Vagina (tissue), 2 donors: ENCODE results near the gene KLHL29. TPM values are rescaled to one million over a fixed set of nuclear protein-coding genes. Genes with fewer than 3 reads are reported as not detected.

Experiments used
- DNase-seq, 2 donors: peaks; one replicate each; pipeline ENCODE4 v3.0.0-alpha.2; 2017; ENCODE audit errors: extremely low spot score in 2 of 2
- H3K27ac ChIP-seq: fragments of 200-600 bp; sonication (generic); one replicate; pipeline ENCODE4 v1.5.1; 2019
- H3K27me3 ChIP-seq: fragments of 200-600 bp; sonication (generic); one replicate; pipeline ENCODE4 v1.5.1; 2019
- H3K36me3 ChIP-seq, 2 donors: fragments of 200-600 bp; sonication (generic); one replicate each; pipeline ENCODE4 v1.5.1; 2017 to 2019
- H3K4me1 ChIP-seq: fragments of 200-600 bp; sonication (generic); one replicate; pipeline ENCODE4 v1.5.1; 2019
- H3K4me3 ChIP-seq, 2 donors: fragments of 200-600 bp; sonication (generic); 1 replicate in 1 of 2; 2 replicates in 1 of 2; pipeline ENCODE4 v1.5.1; 2016 to 2019
- H3K9me3 ChIP-seq: fragments of 200-600 bp; sonication (generic); one replicate; pipeline ENCODE4 v1.5.1; 2019
- CTCF ChIP-seq, 3 experiments: fragments of 450-650 bp in 2 of 3; fragments of 200-600 bp in 1 of 3; sonication (generic) in 1 of 3; IDR thresholded peaks; one replicate each; pipeline ENCODE4 v1.5.1; 2017 to 2019; ENCODE audit warnings: antibody characterized with exemption in 3 of 3, mild to moderate bottlenecking in 2 of 3, moderate library complexity in 2 of 3
- POLR2A ChIP-seq, 2 donors: fragments of 450-650 bp; IDR thresholded peaks; one replicate each; pipeline ENCODE4 v1.6.1; 2017; ENCODE audit warnings: antibody characterized with exemption in 2 of 2, mild to moderate bottlenecking in 2 of 2, moderate library complexity in 2 of 2
- POLR2AphosphoS5 ChIP-seq, 2 donors: sonication (generic); formaldehyde crosslinking; IDR thresholded peaks; one replicate each; pipeline ENCODE4 v1.9.0; 2017; ENCODE audit warnings: antibody characterized with exemption in 2 of 2, mild to moderate bottlenecking in 2 of 2, low read depth in 1 of 2; ENCODE audit not compliant: insufficient read depth in 1 of 2
- intact Hi-C: fragments of 100-400 bp; cut with DNase I; formaldehyde crosslinking; loops from one replicate; pipeline ENCODE4 v1.15.1; 2023
- total RNA-seq: library from RNA; depleted of rRNA; stranded (reverse); fragments of >200 nt; gene quantifications from one replicate; pipeline ENCODE4 v1.2.3, GENCODE V29; 2016

KLHL29 gene
- total RNA-seq, 1 donor from 2014 or later, result 19.4 TPM

- H3K9me3 ChIP-seq, result no peaks in the 10 kb centered on the region
- no peaks in the 10 kb centered on the region for H3K27me3 ChIP-seq
- intact Hi-C loops, result no loop called here
- H3K27ac ChIP-seq, result no peak overlapping the region
- DNase-seq, result no peak
- TF ChIP-seq POLR2A (IDR thresholded peaks at IDR 0.05), result no peak
- TF ChIP-seq CTCF (IDR thresholded peaks at IDR 0.05), result no peak
- no peak for TF ChIP-seq POLR2AphosphoS5 (IDR thresholded peaks at IDR 0.05; ENCODE audit: insufficient read depth in 1 of 2, low read depth in 1 of 2)
- H3K4me1 ChIP-seq, result peaks cover 11% of the 10 kb centered on the region
- no peaks in the 10 kb centered on the region for H3K36me3 ChIP-seq
- no peak overlapping the region for H3K4me3 ChIP-seq
These were observed 251.4 kb downstream of the KLHL29 start for GRCh38 chr2:23636426-23636825.

- Histone ChIP-seq H3K36me3 (no peaks in the 10 kb centered on the region), H3K4me1 (peaks cover 11% of the 10 kb centered on the region), H3K27ac (no peak overlapping the region), H3K27me3 (no peaks in the 10 kb centered on the region), H3K4me3 (no peak overlapping the region), H3K9me3 (no peaks in the 10 kb centered on the region)
- DNase-seq, result no peak
- TF ChIP-seq CTCF (IDR thresholded peaks at IDR 0.05) (no peak), POLR2A (IDR thresholded peaks at IDR 0.05) (no peak), POLR2AphosphoS5 (IDR thresholded peaks at IDR 0.05; ENCODE audit: insufficient read depth in 1 of 2, low read depth in 1 of 2) (no peak)
- intact Hi-C loops, result no loop called here
These were observed 252.2 kb downstream of the KLHL29 start for GRCh38 chr2:23637011-23637778.

- TF ChIP-seq POLR2A (IDR thresholded peaks at IDR 0.05) (no peak), POLR2AphosphoS5 (IDR thresholded peaks at IDR 0.05; ENCODE audit: insufficient read depth in 1 of 2, low read depth in 1 of 2) (no peak), CTCF (IDR thresholded peaks at IDR 0.05) (no peak)
- Histone ChIP-seq H3K4me3 (no peak overlapping the region), H3K27me3 (no peaks in the 10 kb centered on the region), H3K4me1 (peaks cover 12% of the 10 kb centered on the region), H3K27ac (no peak overlapping the region), H3K9me3 (no peaks in the 10 kb centered on the region), H3K36me3 (no peaks in the 10 kb centered on the region)
- intact Hi-C loops, result no loop called here
- DNase-seq, result no peak
These were observed 254.5 kb downstream of the KLHL29 start for GRCh38 chr2:23639406-23639982.

GRCh38 chr2:23640711-23641110, 255.7 kb downstream of the KLHL29 start:
- Histone ChIP-seq H3K4me1 (peaks cover 20% of the 10 kb centered on the region), H3K27me3 (no peaks in the 10 kb centered on the region), H3K9me3 (no peaks in the 10 kb centered on the region), H3K4me3 (no peak overlapping the region), H3K27ac (no peak overlapping the region), H3K36me3 (no peaks in the 10 kb centered on the region)
- TF ChIP-seq CTCF (IDR thresholded peaks at IDR 0.05), result no peak
- TF ChIP-seq POLR2A (IDR thresholded peaks at IDR 0.05), result no peak
- TF ChIP-seq POLR2AphosphoS5 (IDR thresholded peaks at IDR 0.05; ENCODE audit: insufficient read depth in 1 of 2, low read depth in 1 of 2), result no peak
- intact Hi-C loops, result no loop called here
- no peak for DNase-seq

GRCh38 chr2:23642516-23642915, 257.5 kb downstream of the KLHL29 start:
- H3K36me3 ChIP-seq, result no peaks in the 10 kb centered on the region
- no peak overlapping the region for H3K4me3 ChIP-seq
- no peak for TF ChIP-seq CTCF (IDR thresholded peaks at IDR 0.05)
- no peak for TF ChIP-seq POLR2AphosphoS5 (IDR thresholded peaks at IDR 0.05; ENCODE audit: insufficient read depth in 1 of 2, low read depth in 1 of 2)
- no peak for TF ChIP-seq POLR2A (IDR thresholded peaks at IDR 0.05)
- no peaks in the 10 kb centered on the region for H3K9me3 ChIP-seq
- no peaks in the 10 kb centered on the region for H3K27me3 ChIP-seq
- peaks cover 9% of the 10 kb centered on the region for H3K4me1 ChIP-seq
- intact Hi-C loops, result no loop called here
- H3K27ac ChIP-seq, result no peak overlapping the region
- no peak for DNase-seq
